ENCODE data around the gene NAV3.

The NAV3 gene

DNA sequence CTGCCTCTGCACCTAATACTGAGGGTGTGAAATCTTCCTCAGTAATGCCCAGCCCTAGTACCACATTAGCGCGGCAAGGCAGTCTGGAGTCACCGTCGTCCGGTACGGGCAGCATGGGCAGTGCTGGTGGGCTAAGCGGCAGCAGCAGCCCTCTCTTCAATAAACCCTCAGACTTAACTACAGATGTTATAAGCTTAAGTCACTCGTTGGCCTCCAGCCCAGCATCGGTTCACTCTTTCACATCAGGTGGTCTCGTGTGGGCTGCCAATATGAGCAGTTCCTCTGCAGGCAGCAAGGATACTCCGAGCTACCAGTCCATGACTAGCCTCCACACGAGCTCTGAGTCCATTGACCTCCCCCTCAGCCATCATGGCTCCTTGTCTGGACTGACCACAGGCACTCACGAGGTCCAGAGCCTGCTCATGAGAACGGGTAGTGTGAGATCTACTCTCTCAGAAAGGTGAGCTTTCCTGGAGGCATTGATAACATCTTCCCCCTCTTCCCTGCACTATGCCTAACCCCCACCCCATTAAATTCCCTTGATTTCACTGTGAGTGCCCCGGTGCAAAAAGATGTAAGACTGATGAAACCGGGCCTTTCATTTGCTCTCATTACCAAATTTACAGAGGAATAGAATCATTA, 291.4 kb downstream of the NAV3 start:
- no peak for DNase-seq

DNA sequence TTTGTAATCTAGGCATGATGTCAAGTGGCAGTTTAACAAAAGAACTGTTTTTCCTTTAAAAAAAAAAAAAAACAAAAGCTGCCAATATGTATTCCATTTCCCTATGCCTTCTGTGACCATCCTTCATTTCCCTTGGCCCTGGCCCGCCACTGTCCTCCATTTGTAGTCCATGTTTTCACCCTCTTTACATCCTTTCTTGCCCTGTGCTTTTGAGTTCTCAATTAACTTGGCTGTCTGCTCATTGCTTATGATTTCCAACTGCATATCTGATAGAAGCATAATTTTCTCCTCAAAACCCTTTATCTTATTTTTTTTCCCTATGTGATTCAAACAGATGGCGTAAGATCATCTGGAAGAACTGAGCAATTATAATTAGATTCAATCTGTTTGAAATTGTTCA, 297.5 kb downstream of the NAV3 start:
- DNase-seq: no peak

DNA sequence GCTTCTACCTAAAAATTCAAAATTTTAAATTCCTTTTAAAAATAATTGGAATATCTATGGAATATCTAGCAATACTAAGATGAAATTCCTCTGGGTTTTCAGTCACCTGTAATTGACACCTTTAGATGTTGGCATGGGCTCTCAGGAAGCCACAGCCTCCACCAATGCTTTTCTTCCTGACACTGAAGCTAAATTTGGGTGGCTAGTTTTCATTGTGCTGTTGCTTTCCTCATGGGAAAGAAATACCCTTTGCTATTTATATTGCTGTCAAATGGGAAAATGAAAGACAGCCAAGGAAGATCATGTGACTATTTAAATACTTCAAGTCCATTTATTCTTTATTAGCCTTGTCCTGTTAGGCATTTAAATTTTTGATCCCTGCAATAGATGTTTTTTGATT, 313.0 kb downstream of the NAV3 start:
- DNase-seq: no peak

DNA sequence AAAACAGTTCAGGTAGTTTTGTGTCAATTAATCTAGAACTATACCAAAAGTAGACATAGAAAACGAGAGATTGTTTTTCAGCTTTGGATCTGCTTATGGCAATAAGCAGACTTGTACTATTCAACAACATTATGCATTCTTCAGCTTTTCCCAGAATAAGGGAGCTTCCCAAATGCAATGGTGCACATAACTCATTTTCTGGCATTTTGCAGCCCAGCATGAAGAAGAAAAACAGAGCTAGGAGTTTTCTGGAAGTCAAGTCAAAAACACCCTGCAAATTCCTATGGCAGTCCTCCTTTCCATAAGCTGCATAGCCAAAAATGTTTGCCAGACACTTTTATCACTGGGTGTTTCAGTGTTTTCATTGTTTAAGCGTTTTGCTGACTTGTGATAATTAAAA, 314.7 kb downstream of the NAV3 start:
- DNase-seq: no peak

DNA sequence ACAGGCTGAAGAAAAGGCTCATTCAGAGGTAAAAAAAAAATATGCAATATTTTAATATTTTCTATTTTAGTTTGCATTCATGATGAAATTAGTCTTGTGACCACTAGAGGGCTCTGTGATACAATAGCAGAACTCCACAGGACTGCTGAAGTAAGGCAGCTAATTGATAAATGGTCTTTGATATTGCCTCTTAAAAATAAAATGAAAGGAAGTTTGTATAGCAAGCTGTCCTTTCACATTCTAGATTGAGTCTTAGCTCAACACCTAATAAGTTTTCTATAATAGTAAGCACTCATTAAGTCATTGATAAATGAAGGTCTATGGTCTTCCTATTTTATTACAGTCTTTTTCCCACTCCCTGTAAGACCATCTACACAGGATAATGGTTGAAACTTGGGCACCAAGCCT, 315.7 kb downstream of the NAV3 start:
- peak; percentile 32 for DNase-seq

DNA sequence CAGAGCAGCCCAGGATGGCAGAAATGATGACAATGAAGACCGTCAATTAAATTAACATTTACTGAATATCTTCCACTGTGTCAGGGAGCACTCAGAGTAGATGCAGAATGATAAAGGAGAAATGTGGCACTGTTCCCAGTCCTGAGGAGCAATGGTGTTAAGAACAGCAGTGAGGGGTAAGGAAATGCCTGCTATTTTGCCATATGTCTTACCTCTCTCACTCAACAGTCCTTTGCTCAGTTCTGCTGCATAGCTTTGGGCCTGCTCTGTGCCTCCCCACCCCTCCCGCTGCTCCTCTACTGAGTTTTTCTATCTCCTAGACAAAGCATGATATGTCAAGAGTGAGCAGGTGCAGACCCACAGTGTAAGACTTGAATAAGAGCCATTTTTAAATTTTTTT, 318.8 kb downstream of the NAV3 start:
- DNase-seq: no peak

DNA sequence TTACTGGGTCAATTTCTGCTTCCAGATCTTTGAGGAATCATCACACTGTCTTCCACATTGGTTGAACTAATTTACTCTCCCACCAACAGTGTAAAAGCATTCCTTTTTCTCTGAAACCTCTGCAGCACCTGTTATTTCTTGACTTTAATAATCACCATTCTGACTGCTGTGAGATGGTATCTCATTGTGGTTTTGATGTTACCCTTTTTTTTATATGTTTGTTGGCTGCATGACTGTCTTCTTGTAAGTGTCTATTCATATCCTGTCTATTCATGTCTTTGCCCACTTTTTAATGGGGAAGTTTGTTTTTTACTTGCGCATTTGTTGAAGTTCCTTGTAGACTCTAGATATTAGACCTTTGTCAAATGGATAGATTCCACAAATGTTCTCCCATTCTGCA, 324.9 kb downstream of the NAV3 start:
- DNase-seq: no peak

DNA sequence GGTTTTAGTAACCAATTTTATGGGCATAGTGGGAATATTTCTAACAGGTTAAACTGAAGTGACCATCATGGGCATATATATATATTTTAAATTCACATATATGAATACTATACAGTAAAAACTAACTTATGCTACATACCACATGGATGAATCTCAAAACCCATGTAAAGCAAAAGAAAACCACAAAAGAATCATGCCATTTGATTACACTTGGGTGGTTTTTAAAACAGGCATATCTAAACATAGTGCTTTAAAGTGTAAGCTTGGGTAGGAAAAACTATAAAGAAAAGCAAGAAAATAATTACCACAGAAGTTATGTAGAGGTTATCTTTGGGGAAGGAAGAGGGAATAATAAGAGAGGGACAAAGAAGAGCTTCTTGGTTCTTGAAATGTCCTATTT, 326.1 kb downstream of the NAV3 start:
- DNase-seq: no peak

DNA sequence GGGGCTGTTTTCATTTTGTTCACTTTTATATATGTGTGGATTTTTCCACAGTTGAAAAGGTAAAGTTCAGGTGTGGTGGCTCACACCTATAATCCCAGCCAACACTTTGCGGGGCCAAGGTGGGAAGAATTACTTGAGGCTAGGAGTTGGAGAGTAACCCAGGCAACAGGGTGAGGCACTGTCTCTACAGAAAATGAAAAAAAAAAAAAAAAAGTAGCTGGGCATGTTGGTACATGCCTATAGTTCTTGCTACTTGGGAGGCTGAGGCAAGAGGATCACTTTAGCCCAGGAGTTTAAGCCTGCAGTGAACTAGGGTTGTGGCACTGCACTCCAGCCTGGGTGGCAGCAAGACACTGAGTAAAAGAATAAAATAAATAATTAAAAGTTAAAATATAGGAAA, 326.5 kb downstream of the NAV3 start:
- DNase-seq: no peak

DNA sequence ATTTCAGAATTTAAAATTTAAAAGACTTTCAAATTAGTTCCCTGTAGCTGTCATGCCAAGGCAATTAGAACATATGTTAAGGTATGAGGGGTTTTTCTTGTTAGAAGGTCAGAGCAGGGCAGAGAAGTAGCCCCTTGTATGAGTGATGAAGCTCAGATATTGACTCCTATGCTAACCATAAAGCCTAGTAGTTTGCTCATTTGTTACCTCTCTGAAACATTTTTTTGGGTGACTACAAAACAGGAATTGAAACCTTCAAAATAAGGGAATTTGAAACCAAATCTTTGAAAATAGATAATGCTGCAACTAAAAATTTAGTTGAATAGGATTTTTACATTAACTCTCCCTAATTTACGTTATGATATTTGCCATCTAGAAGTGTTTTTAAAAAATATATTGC, 333.5 kb downstream of the NAV3 start:
- no peak for DNase-seq

DNA sequence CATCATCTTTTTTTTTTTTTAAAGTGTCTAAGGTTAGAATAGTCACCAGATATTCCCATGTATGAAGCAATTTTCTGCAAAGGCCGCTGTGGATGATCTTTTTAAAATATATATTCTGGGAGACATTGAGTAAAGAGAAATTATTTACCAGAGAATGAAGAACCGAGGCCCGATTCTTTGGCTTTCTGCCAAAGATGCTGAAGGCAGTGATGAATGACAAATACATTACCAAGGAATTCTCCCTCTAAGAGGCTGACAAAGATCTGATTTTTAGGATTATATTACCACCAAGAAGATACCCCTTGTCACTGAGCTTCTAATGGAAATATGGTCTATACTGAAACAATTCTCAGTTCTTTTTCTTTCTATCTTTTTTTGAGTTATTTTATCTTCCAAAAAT, 336.8 kb downstream of the NAV3 start:
- no peak for DNase-seq

DNA sequence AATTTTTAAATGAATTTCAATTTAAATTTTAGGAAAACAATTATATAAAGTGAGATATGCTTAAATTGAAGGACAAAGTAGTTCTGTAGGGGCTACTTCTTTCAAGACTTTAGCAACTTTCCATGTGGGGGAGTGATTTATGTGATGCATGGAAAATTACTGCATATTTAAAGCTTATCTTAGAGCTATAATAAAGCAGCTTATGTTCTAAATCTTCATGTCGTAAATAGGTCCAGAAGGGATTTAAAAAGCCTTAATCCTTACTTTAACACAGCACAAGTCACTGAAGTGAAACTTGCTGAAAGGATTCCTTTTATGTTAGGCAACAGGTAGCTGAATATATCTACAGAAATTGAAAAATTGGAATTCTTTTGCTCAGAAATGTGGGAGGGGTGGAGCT, 340.4 kb downstream of the NAV3 start:
- DNase-seq: no peak

DNA sequence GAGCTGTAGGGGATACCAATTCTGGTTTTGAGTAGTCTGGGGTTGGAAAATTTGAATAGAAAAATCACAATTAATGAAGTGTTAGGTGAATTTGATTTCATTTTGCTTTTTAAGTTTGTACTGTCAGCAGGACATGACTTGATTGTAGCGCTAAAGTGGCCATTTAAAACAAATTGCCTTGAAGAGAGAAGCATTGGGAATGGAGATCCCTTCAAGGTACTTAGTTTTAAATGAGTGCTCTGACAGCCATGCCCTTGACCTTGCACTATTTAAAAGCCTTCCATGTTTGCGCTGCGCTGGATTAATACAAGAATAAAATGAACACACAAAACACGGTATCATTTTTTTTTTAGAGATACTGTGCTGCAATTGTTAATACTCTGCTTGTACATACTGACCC, 345.9 kb downstream of the NAV3 start:
- DNase-seq: no peak

DNA sequence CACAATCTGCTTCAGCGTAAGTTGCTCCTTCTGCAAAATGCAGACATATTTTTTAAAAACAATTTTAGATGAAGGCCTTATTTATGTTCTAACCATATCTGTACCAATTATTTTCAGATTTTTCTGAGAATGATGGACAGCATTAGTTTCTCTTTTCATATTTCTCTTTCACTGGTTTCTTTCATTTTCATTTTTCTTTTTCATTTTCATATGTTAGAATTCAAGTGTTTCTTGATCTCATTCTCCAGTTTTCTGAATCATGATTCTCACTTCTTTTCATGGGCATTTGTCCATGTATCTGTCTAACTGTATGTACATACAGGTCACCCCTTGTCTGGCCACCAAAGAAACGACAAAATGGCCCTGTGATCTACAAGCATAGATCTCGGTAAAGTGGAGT, 346.6 kb downstream of the NAV3 start:
- DNase-seq: no peak

DNA sequence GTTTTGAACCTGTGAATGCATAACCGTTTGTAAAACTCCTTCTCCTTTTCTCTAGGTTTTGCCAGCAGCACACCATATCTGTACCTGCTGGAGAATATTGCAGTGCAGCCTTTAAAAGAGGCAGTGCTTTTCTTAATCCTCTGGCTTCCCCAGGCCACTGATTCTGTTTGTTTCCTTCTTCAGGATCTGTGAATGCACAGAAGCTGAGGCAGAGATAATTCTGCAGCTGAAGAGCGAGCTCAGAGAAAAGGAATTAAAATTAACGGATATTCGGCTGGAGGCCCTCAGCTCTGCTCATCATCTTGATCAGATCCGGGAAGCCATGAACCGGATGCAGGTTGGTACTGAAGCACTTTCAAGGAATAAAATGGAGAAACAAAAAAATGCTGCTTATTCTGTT, 348.7 kb downstream of the NAV3 start:
- DNase-seq: no peak

DNA sequence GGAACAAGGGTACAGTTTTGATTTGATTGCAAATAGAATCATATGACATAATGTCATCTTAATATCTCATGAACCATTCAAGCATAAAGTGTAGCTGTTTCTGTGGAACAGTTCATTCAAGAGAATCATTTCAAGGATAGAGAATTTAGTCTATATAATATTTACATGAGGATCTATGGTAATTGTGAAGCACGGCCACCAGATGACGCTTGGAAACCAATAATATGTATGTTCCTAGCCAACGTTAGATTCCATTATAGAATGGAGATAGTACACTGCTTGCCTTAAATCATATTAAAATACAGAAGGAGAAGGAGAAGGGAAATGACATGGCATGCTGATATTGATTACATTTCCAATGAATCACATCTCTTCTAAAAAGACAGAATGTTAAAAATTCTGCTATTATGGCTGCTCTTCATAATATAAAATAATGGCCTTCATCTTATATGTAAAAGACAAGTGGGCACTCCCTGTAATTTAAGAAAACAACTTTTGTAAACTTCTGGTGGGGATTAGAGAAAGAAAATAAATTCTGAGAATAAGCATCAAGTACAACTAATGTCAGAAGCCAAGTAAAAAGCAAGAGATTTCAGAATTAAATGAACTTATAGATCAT, 351.0 kb downstream of the NAV3 start:
- DNase-seq: no peak

DNA sequence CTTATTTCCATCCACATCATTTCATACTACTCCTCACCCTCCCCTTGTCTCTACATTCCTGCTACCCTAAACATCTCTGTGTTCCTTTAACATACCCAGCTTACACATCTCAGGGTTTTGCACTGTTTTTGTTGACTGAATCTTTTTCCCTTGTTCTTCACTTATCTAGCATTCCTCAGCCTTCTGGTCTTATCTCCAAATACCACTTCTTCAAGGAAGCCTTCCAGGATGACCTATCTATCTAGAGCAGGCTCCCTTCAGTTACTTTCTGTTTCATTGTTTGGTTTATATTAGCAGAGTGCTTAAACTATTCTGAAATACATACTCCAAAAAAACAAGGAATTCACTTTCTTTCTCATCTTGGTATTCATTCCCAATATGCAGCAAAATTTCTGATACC, 353.1 kb downstream of the NAV3 start:
- DNase-seq: no peak

DNA sequence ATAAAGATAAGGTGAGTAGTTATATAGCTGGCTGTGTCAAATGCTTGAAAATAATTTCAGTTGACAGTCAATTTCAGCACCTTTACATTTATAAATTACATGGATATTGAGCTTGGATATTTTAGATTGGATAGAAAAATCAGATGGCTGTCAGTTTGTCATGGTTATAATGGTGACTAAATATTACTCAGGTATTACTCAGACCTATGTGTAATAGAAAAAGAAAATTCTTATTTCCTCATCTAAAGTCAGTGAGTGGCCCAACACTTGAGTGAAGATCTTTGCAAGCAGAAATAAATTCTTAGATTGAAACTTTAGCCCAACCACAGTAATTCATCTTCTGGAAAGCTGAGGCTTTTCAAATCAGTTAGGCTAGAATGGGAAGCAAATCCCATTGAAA, 354.4 kb downstream of the NAV3 start:
- no peak for DNase-seq

DNA sequence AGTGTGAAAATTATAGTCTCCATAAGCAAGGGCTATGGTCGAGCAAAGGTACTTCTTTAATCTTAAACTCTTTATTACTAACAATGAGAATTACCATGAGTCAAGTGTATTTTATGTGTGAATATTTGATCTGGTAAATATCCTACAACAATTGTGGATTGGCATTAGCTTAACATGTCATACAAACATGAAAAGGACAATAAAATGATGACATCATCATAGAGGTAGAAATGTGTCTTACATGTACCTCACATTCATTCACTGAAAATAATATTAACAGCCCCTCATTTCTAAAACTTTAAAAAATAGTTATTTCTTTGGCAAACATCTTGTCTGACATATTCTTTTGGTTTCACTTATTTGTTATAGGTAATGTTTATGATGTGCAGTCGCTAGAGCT, 355.0 kb downstream of the NAV3 start:
- no peak for DNase-seq

DNA sequence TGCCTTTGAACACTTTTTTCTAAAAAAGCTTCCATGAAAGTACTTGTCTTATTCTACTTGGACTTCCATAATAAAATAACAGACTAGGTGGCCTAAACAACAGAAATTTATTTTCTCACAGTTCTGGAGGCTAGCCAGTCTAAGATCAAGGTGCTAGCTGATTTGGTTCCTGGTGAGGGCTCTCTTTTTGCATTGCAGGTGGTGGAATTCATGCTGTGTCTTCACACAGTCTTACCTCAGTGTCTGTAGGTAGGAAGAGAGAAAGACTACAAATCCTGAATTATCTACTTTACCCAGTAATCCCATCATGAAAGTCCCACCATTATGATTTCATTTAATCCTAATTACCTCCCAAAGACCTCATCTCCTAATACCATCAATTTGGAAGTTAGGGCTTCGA, 356.0 kb downstream of the NAV3 start:
- no peak for DNase-seq

DNA sequence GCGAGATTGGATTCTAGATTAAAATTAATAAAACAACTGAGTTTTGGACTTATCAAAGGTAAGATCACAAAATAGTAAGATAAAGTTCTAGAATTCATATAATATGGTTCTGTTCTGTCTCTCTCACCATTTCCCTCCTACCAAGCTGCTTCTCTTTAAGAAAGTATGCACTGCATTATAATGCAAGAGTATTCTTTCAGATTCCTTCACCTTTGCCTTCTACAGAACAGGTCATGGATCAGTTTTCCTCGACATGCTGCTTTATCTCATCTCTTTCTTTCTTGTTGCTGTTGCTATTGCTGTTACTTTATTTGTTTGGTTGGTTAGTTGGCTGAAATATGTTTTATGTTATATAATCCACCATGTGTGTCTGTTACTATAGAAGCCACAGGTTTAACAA, 357.0 kb downstream of the NAV3 start:
- DNase-seq: no peak

DNA sequence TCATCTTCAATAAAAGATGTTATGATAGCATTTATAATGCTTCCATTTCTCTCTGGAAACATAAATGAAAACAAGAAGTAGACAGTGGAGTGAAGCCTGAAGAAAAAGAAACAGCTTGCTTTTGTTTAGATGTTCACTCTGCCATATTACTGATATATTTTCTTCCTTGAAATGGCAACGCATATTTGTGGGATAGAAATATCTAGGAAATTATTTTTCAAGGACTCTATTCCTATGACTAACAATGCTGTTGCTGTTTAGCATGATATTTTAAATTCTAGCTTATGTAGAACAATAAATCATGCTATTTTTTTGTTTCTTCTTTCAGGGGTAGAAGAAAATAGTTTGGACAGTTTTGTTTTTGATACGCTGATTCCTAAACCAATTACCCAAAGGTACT, 359.0 kb downstream of the NAV3 start:
- no peak for DNase-seq

DNA sequence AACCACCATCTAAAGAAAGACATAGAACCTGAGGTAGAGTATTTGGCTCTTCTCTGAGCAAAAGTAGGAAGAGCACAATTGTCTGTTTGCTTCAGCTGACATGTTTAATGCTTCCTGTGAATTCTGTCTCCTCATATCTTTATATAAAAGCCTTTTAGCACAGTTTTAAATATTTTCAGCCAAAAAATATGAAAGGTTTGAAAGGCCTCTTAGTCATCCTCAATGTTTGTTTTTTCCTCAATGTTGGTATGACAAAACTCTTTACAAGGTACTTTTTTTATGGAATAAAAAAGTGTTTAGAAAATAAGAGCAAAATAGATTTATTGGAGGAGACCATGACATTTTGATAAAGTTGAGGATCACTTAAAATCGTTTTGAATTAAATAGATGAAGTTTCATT, 360.9 kb downstream of the NAV3 start:
- no peak for DNase-seq

DNA sequence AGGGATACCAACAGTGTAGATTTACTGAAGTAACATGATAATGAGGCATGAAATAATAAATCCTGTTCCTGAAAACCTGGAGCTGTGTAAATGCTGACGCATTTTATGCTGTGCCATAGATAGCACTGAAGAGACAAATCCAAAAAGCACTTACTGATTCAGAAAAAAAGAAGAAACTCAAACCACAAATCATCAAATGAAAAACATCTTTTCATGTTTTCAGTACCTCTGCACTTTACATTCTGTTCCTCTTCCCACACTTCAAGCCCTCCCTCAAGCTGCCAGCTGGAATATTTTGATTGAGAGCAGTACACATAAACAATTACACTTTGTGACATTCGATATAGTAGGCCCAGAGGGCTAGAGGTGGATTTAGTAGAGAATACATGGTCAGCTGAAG, 362.3 kb downstream of the NAV3 start:
- DNase-seq: no peak

DNA sequence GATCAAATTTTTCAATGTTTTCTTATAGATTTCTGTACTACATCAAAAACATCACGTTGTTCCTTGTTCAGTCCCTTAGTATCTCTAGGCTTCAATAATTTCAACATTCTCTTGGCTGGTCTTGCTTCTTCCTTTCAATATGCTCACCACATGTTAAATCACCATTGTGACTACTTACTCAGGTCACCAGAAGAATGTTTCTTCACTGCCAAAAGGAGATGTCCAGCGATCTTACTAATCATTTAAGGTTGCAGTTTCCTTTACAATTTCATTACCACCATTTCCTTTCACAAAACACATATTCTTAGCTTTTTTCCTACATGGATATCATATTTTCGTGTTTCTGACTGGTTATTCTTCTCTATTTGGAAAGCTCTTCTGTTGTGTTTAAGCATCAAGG, 363.8 kb downstream of the NAV3 start:
- DNase-seq: no peak

All from midbrain (tissue), 1 donor.